Panc1 (cell line): ENCODE data around the gene GATA5. TPM values are rescaled to one million over a fixed set of nuclear protein-coding genes. Genes with fewer than 3 reads are reported as not detected.

Experiments
- ATAC-seq: fragments of 200-7000 bp; cut with Tn5 transposase; 2 replicates; pipeline ENCODE4 v1.9.1; 2020; ENCODE audit warnings: mild to moderate bottlenecking, moderate library complexity
- BruUV-seq: library from RNA; stranded (reverse); fragments of 400-500 nt; replicated peaks from 2 replicates; lab custom pipeline; 2021; lab: Mats Ljungman, UMichigan
- CTCF ChIA-PET: fragments of 300-600 bp; sonication (Branson Sonifier 250); formaldehyde crosslinking; loops from one replicate; lab custom pipeline; 2022; ENCODE audit warnings: antibody characterized with exemption; lab: Charles Lee
- POLR2A ChIA-PET: fragments of 300-600 bp; sonication (Branson Sonifier 250); formaldehyde crosslinking; loops from one replicate; lab custom pipeline; 2022; ENCODE audit warnings: antibody characterized with exemption; lab: Charles Lee
- DNase-seq: peaks from one replicate; pipeline ENCODE4 v3.0.0-alpha.2; 2010; ENCODE audit warnings: low read depth, low spot score
- H3K27ac ChIP-seq: 2 replicates; pipeline ENCODE4 v1.5.1; 2011; ENCODE audit warnings: mild to moderate bottlenecking, low read length, inconsistent platforms
- H3K27me3 ChIP-seq: fragments of 200-500 bp; sonication (Bioruptor generic); 2 replicates; pipeline ENCODE4 v1.6.0; 2014; ENCODE audit warnings: low read length, inconsistent platforms; ENCODE audit not compliant: control insufficient read depth, insufficient read depth
- H3K36me3 ChIP-seq: fragments of 200-500 bp; sonication (Bioruptor generic); 2 replicates; pipeline ENCODE4 v1.5.1; 2014; ENCODE audit warnings: inconsistent platforms, mild to moderate bottlenecking, low read length, moderate library complexity; ENCODE audit not compliant: control insufficient read depth, insufficient read depth
- H3K4me1 ChIP-seq: 2 replicates; pipeline ENCODE4 v1.5.1; 2011; ENCODE audit warnings: inconsistent platforms, mild to moderate bottlenecking, low read length, moderate library complexity; ENCODE audit not compliant: control insufficient read depth, insufficient read depth
- H3K4me3 ChIP-seq, 2 experiments: 2 replicates each; pipeline ENCODE4 v1.5.1; 2011 to 2012; ENCODE audit warnings: low read depth in 2 of 2, low read length in 2 of 2, mild to moderate bottlenecking in 2 of 2, inconsistent platforms in 1 of 2, moderate library complexity in 1 of 2
- H3K9me3 ChIP-seq: fragments of 200-500 bp; sonication (Bioruptor generic); 2 replicates; pipeline ENCODE4 v1.5.1; 2014; ENCODE audit warnings: low read depth, mild to moderate bottlenecking, inconsistent platforms, low read length, moderate library complexity; ENCODE audit not compliant: control insufficient read depth, insufficient read depth
- CTCF ChIP-seq: fragments of 450-650 bp; IDR thresholded peaks from 2 replicates; pipeline ENCODE4 v1.5.1; 2017; ENCODE audit warnings: mild to moderate bottlenecking
- POLR2AphosphoS5 ChIP-seq: IDR thresholded peaks from 2 replicates; pipeline ENCODE4 v1.6.1; 2012; ENCODE audit warnings: mild to moderate bottlenecking, low read depth, low read length, moderate library complexity
- SIN3A ChIP-seq: IDR thresholded peaks from 2 replicates; pipeline ENCODE4 v1.6.1; 2012; ENCODE audit warnings: low read depth, mild to moderate bottlenecking, low read length, moderate library complexity, borderline replicate concordance; ENCODE audit not compliant: insufficient read depth
- TCF7L2 ChIP-seq: IDR thresholded peaks from 2 replicates; pipeline ENCODE4 v1.6.1; 2011; ENCODE audit warnings: mild to moderate bottlenecking, low read depth, low read length, inconsistent platforms
- in situ Hi-C: cut with HindIII; loops from 2 replicates; pipeline ENCODE4 v1.10.0; 2016; ENCODE audit warnings: low sequenced_read_pairs, low pct_unique_long_range_greater_than_20kb
- intact Hi-C: fragments of 100-400 bp; cut with micrococcal nuclease; formaldehyde crosslinking; loops from one replicate; pipeline ENCODE4 v1.10.0; 2022; ENCODE audit not compliant: unreplicated experiment
- total RNA-seq: library from RNA; stranded (reverse); gene quantifications from one replicate; pipeline ENCODE4 v1.2.1, GENCODE V29; 2021; ENCODE audit not compliant: unreplicated experiment
- TF ChIP-seq, protein P1 (sequence below), 2 experiments: IDR thresholded peaks; 2 replicates each; pipeline ENCODE4 v1.6.1; 2011 to 2012; ENCODE audit warnings: low read depth in 2 of 2, control low read depth in 1 of 2, low read length in 1 of 2, mild to moderate bottlenecking in 1 of 2, moderate library complexity in 1 of 2; ENCODE audit not compliant: insufficient read depth in 1 of 2

The GATA5 gene
- total RNA-seq, 1 experiment from 2014 or later: 53.2 TPM

DNA sequence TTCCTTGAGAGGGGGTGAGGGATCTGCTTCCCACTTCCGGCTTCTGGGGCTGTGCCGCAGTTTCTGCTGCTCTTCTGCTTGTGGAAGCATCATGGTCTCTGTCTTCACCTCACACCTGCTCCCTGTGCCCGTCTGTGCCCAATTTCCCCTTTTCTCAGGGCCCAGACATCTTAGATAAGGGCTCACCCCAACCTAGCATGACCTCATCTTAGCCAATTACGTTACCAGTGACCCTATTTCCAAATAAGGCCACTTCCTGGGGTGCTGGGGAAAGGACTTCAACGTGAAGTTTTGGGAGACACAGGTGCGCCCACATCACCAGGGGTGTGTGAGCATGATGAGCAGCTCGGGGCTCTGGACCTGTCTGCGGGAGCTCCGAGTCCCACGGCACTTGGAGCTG lies 27.8 kb downstream of the GATA5 start:
- H3K27ac ChIP-seq: no peak overlapping the region
- BruUV-seq: no TSS peak
- no peak overlapping the region for H3K4me3 ChIP-seq
- TF ChIP-seq CTCF: no peak
- TF ChIP-seq, protein P1, sequence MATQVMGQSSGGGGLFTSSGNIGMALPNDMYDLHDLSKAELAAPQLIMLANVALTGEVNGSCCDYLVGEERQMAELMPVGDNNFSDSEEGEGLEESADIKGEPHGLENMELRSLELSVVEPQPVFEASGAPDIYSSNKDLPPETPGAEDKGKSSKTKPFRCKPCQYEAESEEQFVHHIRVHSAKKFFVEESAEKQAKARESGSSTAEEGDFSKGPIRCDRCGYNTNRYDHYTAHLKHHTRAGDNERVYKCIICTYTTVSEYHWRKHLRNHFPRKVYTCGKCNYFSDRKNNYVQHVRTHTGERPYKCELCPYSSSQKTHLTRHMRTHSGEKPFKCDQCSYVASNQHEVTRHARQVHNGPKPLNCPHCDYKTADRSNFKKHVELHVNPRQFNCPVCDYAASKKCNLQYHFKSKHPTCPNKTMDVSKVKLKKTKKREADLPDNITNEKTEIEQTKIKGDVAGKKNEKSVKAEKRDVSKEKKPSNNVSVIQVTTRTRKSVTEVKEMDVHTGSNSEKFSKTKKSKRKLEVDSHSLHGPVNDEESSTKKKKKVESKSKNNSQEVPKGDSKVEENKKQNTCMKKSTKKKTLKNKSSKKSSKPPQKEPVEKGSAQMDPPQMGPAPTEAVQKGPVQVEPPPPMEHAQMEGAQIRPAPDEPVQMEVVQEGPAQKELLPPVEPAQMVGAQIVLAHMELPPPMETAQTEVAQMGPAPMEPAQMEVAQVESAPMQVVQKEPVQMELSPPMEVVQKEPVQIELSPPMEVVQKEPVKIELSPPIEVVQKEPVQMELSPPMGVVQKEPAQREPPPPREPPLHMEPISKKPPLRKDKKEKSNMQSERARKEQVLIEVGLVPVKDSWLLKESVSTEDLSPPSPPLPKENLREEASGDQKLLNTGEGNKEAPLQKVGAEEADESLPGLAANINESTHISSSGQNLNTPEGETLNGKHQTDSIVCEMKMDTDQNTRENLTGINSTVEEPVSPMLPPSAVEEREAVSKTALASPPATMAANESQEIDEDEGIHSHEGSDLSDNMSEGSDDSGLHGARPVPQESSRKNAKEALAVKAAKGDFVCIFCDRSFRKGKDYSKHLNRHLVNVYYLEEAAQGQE (IDR thresholded peaks at IDR 0.05; ENCODE audit: insufficient read depth in 1 of 2, low read depth in 2 of 2, low read length in 1 of 2): no peak
- TF ChIP-seq SIN3A: no peak
- TF ChIP-seq POLR2AphosphoS5: no peak
- DNase-seq (no peak), ATAC-seq (no peak)
- POLR2A ChIA-PET: no interaction called here
- intact Hi-C loops (no loop called here), in situ Hi-C loops (no loop called here)
- CTCF ChIA-PET: no interaction called here
- H3K27me3 ChIP-seq: no peaks in the 10 kb centered on the region
- no peaks in the 10 kb centered on the region for H3K36me3 ChIP-seq
- H3K9me3 ChIP-seq: no peaks in the 10 kb centered on the region
- H3K4me1 ChIP-seq: peaks cover 2% of the 10 kb centered on the region; the same call in 1 of the 2 replicates

GRCh38 chr20:62446888-62447869 lies 28.6 kb downstream of the GATA5 start:
- POLR2A ChIA-PET: no interaction called here

More at GRCh38 chr20:62446888-62447869, 28.6 kb downstream of the GATA5 start:
- intact Hi-C loops: no loop called here
- Histone ChIP-seq H3K27ac (no peak overlapping the region), H3K27me3 (no peaks in the 10 kb centered on the region), H3K9me3 (no peaks in the 10 kb centered on the region), H3K36me3 (no peaks in the 10 kb centered on the region), H3K4me3 (no peak overlapping the region), H3K4me1 (peaks cover 2% of the 10 kb centered on the region; the same call in 1 of the 2 replicates)
- in situ Hi-C loops: no loop called here
- TF ChIP-seq CTCF: no peak
- no peak for TF ChIP-seq SIN3A
- TF ChIP-seq, protein P1 (IDR thresholded peaks at IDR 0.05; ENCODE audit: insufficient read depth in 1 of 2, low read depth in 2 of 2, low read length in 1 of 2): no peak
- TF ChIP-seq POLR2AphosphoS5: no peak
- no peak for TF ChIP-seq TCF7L2
- no peak for DNase-seq
- BruUV-seq: no TSS peak
- CTCF ChIA-PET: no interaction called here
- no peak for ATAC-seq
